HCT116 (cell line): ENCODE results near the gene QPCT. TPM values are rescaled to one million over a fixed set of nuclear protein-coding genes. Genes with fewer than 3 reads are reported as not detected.

Experiments used
- ATAC-seq: fragments of 200-7000 bp; cut with Tn5 transposase; 2 replicates; pipeline ENCODE4 v1.9.1; 2020; ENCODE audit warnings: mild to moderate bottlenecking, moderate library complexity
- BruUV-seq: library from RNA; stranded (reverse); fragments of 400-500 nt; replicated peaks from 2 replicates; lab custom pipeline; 2021; lab: Mats Ljungman, UMichigan
- CTCF ChIA-PET: fragments of 300-600 bp; sonication (Branson Sonifier 250); formaldehyde crosslinking; loops from one replicate; lab custom pipeline; 2021; ENCODE audit warnings: antibody characterized with exemption; lab: Charles Lee
- POLR2A ChIA-PET: fragments of 300-600, 350-600 bp; sonication (Branson Sonifier 250); formaldehyde crosslinking; loops from one replicate; lab custom pipeline; 2021; ENCODE audit warnings: antibody characterized with exemption; lab: Charles Lee
- RAD21 ChIA-PET, 2 experiments: fragments of 300-600 bp; sonication (Branson Sonifier 250); formaldehyde crosslinking; loops; one replicate each; lab custom pipeline; 2023; ENCODE audit warnings: low total read pairs in 2 of 2; ENCODE audit not compliant: uncharacterized antibody in 2 of 2, unreplicated experiment in 2 of 2, low non-redundant PET in 1 of 2; lab: Charles Lee
- DNase-seq: peaks from one replicate; pipeline ENCODE4 v3.0.0-alpha.2; 2010; ENCODE audit warnings: low read depth, low spot score
- H2AFZ ChIP-seq: fragments of 200-600 bp; shearing (Covaris generic), sonication (generic); 2 replicates; pipeline ENCODE4 v1.6.1; 2017; ENCODE audit warnings: low read depth, mixed run types, mixed read lengths, antibody characterized with exemption, low read length; ENCODE audit not compliant: poor library complexity, severe bottlenecking
- H3K27ac ChIP-seq: 2 replicates; pipeline ENCODE4 v1.5.1; 2012; ENCODE audit warnings: low read depth, low read length
- H3K27me3 ChIP-seq: fragments of 200-600 bp; sonication (generic); 2 replicates; pipeline ENCODE4 v1.6.1; 2016; ENCODE audit warnings: mixed run types, low read length, mixed read lengths; ENCODE audit not compliant: insufficient read depth
- H3K36me3 ChIP-seq, 2 experiments: fragments of 200-500 bp in 1 of 2; fragments of 200-600 bp in 1 of 2; sonication (Bioruptor generic) in 1 of 2; sonication (generic) in 1 of 2; 2 replicates each; pipeline versions ENCODE4 v1.5.1 to v1.6.1; 2014 to 2016; ENCODE audit warnings: low read length in 2 of 2, inconsistent platforms in 1 of 2, mixed read lengths in 1 of 2, mixed run types in 1 of 2; ENCODE audit not compliant: insufficient read depth in 2 of 2, control insufficient read depth in 1 of 2
- H3K4me1 ChIP-seq, 2 experiments: fragments of 200-600 bp in 1 of 2; sonication (generic) in 1 of 2; 2 replicates each; pipeline versions ENCODE4 v1.5.1 to v1.6.1; 2012 to 2017; ENCODE audit warnings: low read length in 2 of 2, inconsistent platforms in 1 of 2, mild to moderate bottlenecking in 1 of 2, mixed read lengths in 1 of 2, mixed run types in 1 of 2, moderate library complexity in 1 of 2; ENCODE audit not compliant: insufficient read depth in 2 of 2, control insufficient read depth in 1 of 2
- H3K4me2 ChIP-seq: fragments of 200-600 bp; sonication (generic); 2 replicates; pipeline ENCODE4 v1.6.1; 2017; ENCODE audit warnings: mixed run types, low read length, mixed read lengths
- H3K4me3 ChIP-seq, 2 experiments: fragments of 200-600 bp in 1 of 2; sonication (generic) in 1 of 2; replicated peaks in 1 of 2; 2 replicates each; pipeline ENCODE4 v1.5.1; 2011 to 2016; ENCODE audit warnings: low read length in 2 of 2, control low read depth in 1 of 2, low read depth in 1 of 2, mild to moderate bottlenecking in 1 of 2, mixed read lengths in 1 of 2, mixed run types in 1 of 2
- H3K79me2 ChIP-seq: fragments of 200-600 bp; sonication (generic); 2 replicates; pipeline ENCODE4 v1.6.1; 2017; ENCODE audit warnings: mild to moderate bottlenecking, mixed run types, low read length, moderate library complexity, mixed read lengths; ENCODE audit not compliant: insufficient read depth
- H3K9ac ChIP-seq: fragments of 200-600 bp; sonication (generic); 2 replicates; pipeline ENCODE4 v1.6.1; 2016; ENCODE audit warnings: low read length, mixed read lengths
- H3K9me2 ChIP-seq: fragments of 200-600 bp; sonication (generic), shearing (Covaris generic); 2 replicates; pipeline ENCODE4 v1.6.1; 2017; ENCODE audit warnings: mixed run types, mild to moderate bottlenecking, moderate library complexity; ENCODE audit not compliant: insufficient read depth
- H3K9me3 ChIP-seq, 2 experiments: fragments of 200-500 bp in 1 of 2; fragments of 200-600 bp in 1 of 2; sonication (Bioruptor generic) in 1 of 2; sonication (generic) in 1 of 2; 2 replicates each; pipeline ENCODE4 v1.6.1; 2014 to 2017; ENCODE audit warnings: low read length in 2 of 2, mixed read lengths in 2 of 2, inconsistent platforms in 1 of 2, low read depth in 1 of 2, mild to moderate bottlenecking in 1 of 2, mixed run types in 1 of 2, moderate library complexity in 1 of 2; ENCODE audit not compliant: control insufficient read depth in 1 of 2, insufficient read depth in 1 of 2
- H4K20me1 ChIP-seq: fragments of 200-600 bp; sonication (generic), shearing (Covaris generic); 2 replicates; pipeline ENCODE4 v1.6.1; 2017; ENCODE audit warnings: mixed run types, mild to moderate bottlenecking, moderate library complexity; ENCODE audit not compliant: insufficient read depth
- ATF3 ChIP-seq: IDR thresholded peaks from 2 replicates; pipeline ENCODE4 v1.6.1; 2012
- CBX3 ChIP-seq: IDR thresholded peaks from 2 replicates; pipeline ENCODE4 v1.6.1; 2012; ENCODE audit warnings: low read depth
- CEBPB ChIP-seq: IDR thresholded peaks from 2 replicates; pipeline ENCODE4 v1.6.1; 2012; ENCODE audit warnings: low read depth
- CTCF ChIP-seq, 3 experiments: fragments of 200-600 bp in 1 of 3; sonication (generic) in 1 of 3; IDR thresholded peaks in 2 of 3; conservative IDR thresholded peaks in 1 of 3; 2 replicates each; pipeline ENCODE4 v1.5.1; 2012 to 2017; ENCODE audit warnings: low read depth in 2 of 3, low read length in 2 of 3, antibody characterized with exemption in 1 of 3, borderline replicate concordance in 1 of 3, control low read depth in 1 of 3, mild to moderate bottlenecking in 1 of 3, mixed read lengths in 1 of 3, mixed run types in 1 of 3, moderate library complexity in 1 of 3; ENCODE audit not compliant: insufficient read depth in 1 of 3
- ELF1 ChIP-seq: IDR thresholded peaks from 2 replicates; pipeline ENCODE4 v1.6.1; 2012; ENCODE audit warnings: low read depth, borderline replicate concordance
- EZH2 ChIP-seq: fragments of 200-600 bp; sonication (generic); IDR thresholded peaks from 2 replicates; pipeline ENCODE4 v1.6.1; 2017; ENCODE audit warnings: antibody characterized with exemption, mixed run types
- EZH2phosphoT487 ChIP-seq: fragments of 200-600 bp; IDR thresholded peaks from 2 replicates; pipeline ENCODE4 v1.6.1; 2018; ENCODE audit warnings: antibody characterized with exemption, borderline replicate concordance
- JUND ChIP-seq: IDR thresholded peaks from 2 replicates; pipeline ENCODE4 v1.6.1; 2012
- MAX ChIP-seq: IDR thresholded peaks from 2 replicates; pipeline ENCODE4 v1.6.1; 2012
- POLR2A ChIP-seq: IDR thresholded peaks from 2 replicates; pipeline ENCODE4 v1.7.0; 2011; ENCODE audit warnings: borderline replicate concordance; ENCODE audit not compliant: insufficient read depth, insufficient read length; ENCODE audit errors: extremely low read depth
- POLR2AphosphoS5 ChIP-seq: IDR thresholded peaks from 2 replicates; pipeline ENCODE4 v1.6.1; 2011; ENCODE audit warnings: mild to moderate bottlenecking, low read depth, low read length, moderate library complexity
- RAD21 ChIP-seq: IDR thresholded peaks from 2 replicates; pipeline ENCODE4 v1.6.1; 2012; ENCODE audit warnings: low read depth, mild to moderate bottlenecking
- SIN3A ChIP-seq: IDR thresholded peaks from 2 replicates; pipeline ENCODE4 v1.6.1; 2012; ENCODE audit warnings: low read depth
- SP1 ChIP-seq: IDR thresholded peaks from 2 replicates; pipeline ENCODE4 v1.6.1; 2012; ENCODE audit warnings: low read depth
- SRF ChIP-seq: IDR thresholded peaks from 2 replicates; pipeline ENCODE4 v1.6.1; 2012; ENCODE audit warnings: low read depth
- YY1 ChIP-seq: IDR thresholded peaks from 2 replicates; pipeline ENCODE4 v1.6.1; 2011; ENCODE audit warnings: low read length, low read depth, moderate library complexity, mild to moderate bottlenecking; ENCODE audit not compliant: insufficient replicate concordance; ENCODE audit errors: extremely low read depth
- ZFX ChIP-seq: fragments of 450-650 bp; IDR thresholded peaks from 2 replicates; pipeline ENCODE4 v1.6.1; 2017
- intact Hi-C: fragments of 100-400 bp; cut with micrococcal nuclease; formaldehyde crosslinking; loops from 2 replicates; pipeline ENCODE4 v1.10.0; 2022
- total RNA-seq: library from RNA; stranded (reverse); gene quantifications from one replicate; pipeline ENCODE4 v1.2.1, GENCODE V29; 2021; ENCODE audit not compliant: unreplicated experiment
- TF ChIP-seq, protein P1 (sequence below): IDR thresholded peaks from 2 replicates; pipeline ENCODE4 v1.6.1; 2011; ENCODE audit warnings: mild to moderate bottlenecking, low read length, moderate library complexity; ENCODE audit not compliant: insufficient replicate concordance; ENCODE audit errors: extremely low read depth

QPCT gene
- total RNA-seq, 1 experiment from 2014 or later, result not detected

DNA sequence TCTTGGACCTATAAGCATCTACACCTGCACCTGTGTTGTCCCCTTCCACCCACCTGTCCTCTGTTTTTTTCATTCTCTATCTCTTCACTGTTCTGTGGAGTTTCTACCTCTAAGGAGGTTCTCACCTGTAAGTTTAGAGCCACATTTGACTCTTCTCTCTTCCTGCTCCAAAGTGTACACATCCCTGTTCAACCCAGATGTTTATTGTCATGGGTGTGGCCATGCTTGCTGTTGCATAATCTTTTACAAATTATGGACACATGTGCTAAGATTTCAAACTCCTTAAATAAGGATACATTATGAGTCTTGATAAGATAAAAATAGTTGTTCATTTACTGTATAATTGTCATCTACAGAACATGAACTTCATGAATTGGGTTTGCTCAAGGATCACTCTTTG, 27.6 kb downstream of the QPCT start:
- Histone ChIP-seq H3K9me3 (no peaks in the 10 kb centered on the region), H3K36me3 (no peaks in the 10 kb centered on the region), H2AFZ (no peak overlapping the region), H3K27ac (no peak overlapping the region), H3K9me2 (no peaks in the 10 kb centered on the region), H3K79me2 (no peaks in the 10 kb centered on the region), H3K4me1 (peaks cover 6 to 19% of the 10 kb centered on the region in 2 experiments), H3K4me3 (no peak overlapping the region), H4K20me1 (no peaks in the 10 kb centered on the region), H3K4me2 (no peak overlapping the region), H3K9ac (no peak overlapping the region), H3K27me3 (0 out of 2 replicates have a peak, but pooled peaks cover 10% of the 10 kb centered on the region)
- ChIA-PET CTCF (no interaction called here), RAD21 (no interaction called here), POLR2A (no interaction called here)
- intact Hi-C loops, result no loop called here
- ATAC-seq (no peak), DNase-seq (no peak)
- TF ChIP-seq RAD21 (no peak), CEBPB (no peak), CBX3 (no peak), YY1 (no peak), EZH2 (no peak), SP1 (no peak), EZH2phosphoT487 (no peak), MAX (no peak), ELF1 (no peak), ATF3 (no peak), SRF (no peak), SIN3A (no peak), CTCF (IDR thresholded peaks at IDR 0.05 in 2 of 3, conservative IDR thresholded peaks at IDR 0.05 in 1 of 3; ENCODE audit: borderline replicate concordance in 1 of 3, insufficient read depth in 1 of 3, low read depth in 2 of 3, low read length in 2 of 3) (no peak), POLR2AphosphoS5 (no peak), JUND (no peak), POLR2A (no peak), ZFX (no peak)
- TF ChIP-seq, protein P1, sequence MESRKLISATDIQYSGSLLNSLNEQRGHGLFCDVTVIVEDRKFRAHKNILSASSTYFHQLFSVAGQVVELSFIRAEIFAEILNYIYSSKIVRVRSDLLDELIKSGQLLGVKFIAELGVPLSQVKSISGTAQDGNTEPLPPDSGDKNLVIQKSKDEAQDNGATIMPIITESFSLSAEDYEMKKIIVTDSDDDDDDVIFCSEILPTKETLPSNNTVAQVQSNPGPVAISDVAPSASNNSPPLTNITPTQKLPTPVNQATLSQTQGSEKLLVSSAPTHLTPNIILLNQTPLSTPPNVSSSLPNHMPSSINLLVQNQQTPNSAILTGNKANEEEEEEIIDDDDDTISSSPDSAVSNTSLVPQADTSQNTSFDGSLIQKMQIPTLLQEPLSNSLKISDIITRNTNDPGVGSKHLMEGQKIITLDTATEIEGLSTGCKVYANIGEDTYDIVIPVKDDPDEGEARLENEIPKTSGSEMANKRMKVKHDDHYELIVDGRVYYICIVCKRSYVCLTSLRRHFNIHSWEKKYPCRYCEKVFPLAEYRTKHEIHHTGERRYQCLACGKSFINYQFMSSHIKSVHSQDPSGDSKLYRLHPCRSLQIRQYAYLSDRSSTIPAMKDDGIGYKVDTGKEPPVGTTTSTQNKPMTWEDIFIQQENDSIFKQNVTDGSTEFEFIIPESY, result no peak
- BruUV-seq, result no TSS peak
